GM19240 (cell line): ENCODE measurements around the gene PAX7.

ENCODE experiments used
- DNase-seq: peaks from one replicate; pipeline ENCODE4 v3.0.0; 2011; ENCODE audit warnings: low spot score; ENCODE audit not compliant: insufficient read length

PAX7 gene

GRCh38 chr1:18793164-18793563 lies 162.5 kb downstream of the PAX7 start:
- DNase-seq, result no peak

- no peak for DNase-seq
These were observed 163.4 kb downstream of the PAX7 start for GRCh38 chr1:18794051-18794450.

- DNase-seq, result no peak
These were observed 163.9 kb downstream of the PAX7 start for GRCh38 chr1:18794561-18794960.

- DNase-seq, result no peak
These were observed 164.5 kb downstream of the PAX7 start for GRCh38 chr1:18795002-18795689.

- no peak for DNase-seq
These were observed 166.3 kb downstream of the PAX7 start for GRCh38 chr1:18796950-18797349.
